HepG2 (cell line): ENCODE measurements around the gene SLIT1. TPM values are rescaled to one million over a fixed set of nuclear protein-coding genes. Genes with fewer than 3 reads are reported as not detected.

Source experiments
- ATAC-seq: fragments of 200-7000 bp; cut with Tn5 transposase; 3 replicates; pipeline ENCODE4 v1.9.1; 2020; ENCODE audit warnings: mild to moderate bottlenecking, moderate library complexity
- BruUV-seq: library from RNA; stranded (reverse); fragments of 400-500 nt; replicated peaks from 2 replicates; lab custom pipeline; 2021; lab: Mats Ljungman, UMichigan
- CTCF ChIA-PET: fragments of 300-600 bp; formaldehyde crosslinking; extraction: SDS; loops from one replicate; lab custom pipeline; 2021; ENCODE audit warnings: low total read pairs, inconsistent platforms, low intra/inter-chr PET ratio; lab: Yijun Ruan, JAX
- POLR2A ChIA-PET: fragments of 350-600 bp; sonication (Branson Sonifier 250); formaldehyde crosslinking; loops from one replicate; lab custom pipeline; 2020; ENCODE audit warnings: antibody characterized with exemption, inconsistent platforms; lab: Yijun Ruan, JAX
- DNase-seq: peaks from one replicate; pipeline ENCODE4 v3.0.0-alpha.2; 2015; ENCODE audit warnings: low spot score
- FAIRE-seq: peaks from 3 replicates; lab custom pipeline; 2011; peaks lifted over from hg19 to GRCh38; lab: Jason Lieb, UNC
- H2AFZ ChIP-seq: one replicate; pipeline ENCODE4 v1.6.1; 2011; ENCODE audit warnings: low read length, inconsistent platforms
- H3K27ac ChIP-seq: fragments of 300-600 bp; 3 replicates; pipeline ENCODE4 v1.8.0; 2011; ENCODE audit warnings: mixed run types, mild to moderate bottlenecking, mixed read lengths, low read length, inconsistent platforms; ENCODE audit not compliant: insufficient read depth; ENCODE audit errors: extremely low read length
- H3K27me3 ChIP-seq, 2 experiments: fragments of 200-600 bp in 1 of 2; 2 replicates in 1 of 2; 3 replicates in 1 of 2; pipeline versions ENCODE4 v1.6.0 to v1.8.0; 2011; ENCODE audit warnings: low read length in 2 of 2, mild to moderate bottlenecking in 2 of 2, moderate library complexity in 2 of 2, inconsistent platforms in 1 of 2; ENCODE audit not compliant: insufficient read depth in 2 of 2, control insufficient read depth in 1 of 2
- H3K36me3 ChIP-seq, 2 experiments: fragments of 200-600 bp in 1 of 2; replicated peaks in 1 of 2; 2 replicates in 1 of 2; 3 replicates in 1 of 2; pipeline versions ENCODE4 v1.5.1 to v1.8.0; 2011; ENCODE audit warnings: low read length in 2 of 2, inconsistent platforms in 1 of 2; ENCODE audit not compliant: insufficient read depth in 2 of 2, control insufficient read depth in 1 of 2
- H3K4me1 ChIP-seq: 2 replicates; pipeline ENCODE4 v1.5.1; 2012; ENCODE audit warnings: low read length, inconsistent platforms; ENCODE audit not compliant: insufficient read depth
- H3K4me2 ChIP-seq: 2 replicates; pipeline ENCODE4 v1.6.0; 2011; ENCODE audit warnings: low read depth, low read length, inconsistent platforms
- H3K4me3 ChIP-seq, 3 experiments: fragments of 200-600 bp in 1 of 3; sonication (generic), shearing (Covaris generic) in 1 of 3; replicated peaks in 1 of 3; 2 replicates each; pipeline ENCODE4 v1.5.1; 2011 to 2016; ENCODE audit warnings: low read length in 3 of 3, inconsistent platforms in 2 of 3, low read depth in 2 of 3, mild to moderate bottlenecking in 2 of 3, control low read depth in 1 of 3, mixed read lengths in 1 of 3; ENCODE audit not compliant: insufficient read depth in 1 of 3
- H3K79me2 ChIP-seq: one replicate; pipeline ENCODE4 v1.6.1; 2011; ENCODE audit warnings: low read length, inconsistent platforms; ENCODE audit not compliant: insufficient read depth
- H3K9ac ChIP-seq: 2 replicates; pipeline ENCODE4 v1.6.0; 2011; ENCODE audit warnings: mild to moderate bottlenecking, low read depth, low read length, inconsistent platforms; ENCODE audit not compliant: insufficient read depth
- H3K9me3 ChIP-seq: 2 replicates; pipeline ENCODE4 v1.5.1; 2012; ENCODE audit warnings: mild to moderate bottlenecking, low read length
- H4K20me1 ChIP-seq: 2 replicates; pipeline ENCODE4 v1.6.0; 2011; ENCODE audit warnings: inconsistent platforms, mild to moderate bottlenecking, low read length, moderate library complexity; ENCODE audit not compliant: insufficient read depth
- BCL6 ChIP-seq: IDR thresholded peaks from 2 replicates; pipeline ENCODE4 v1.6.1; 2016; ENCODE audit warnings: missing genetic modification reagents, missing compliant biosample characterization
- HDAC1 ChIP-seq: sonication (generic); formaldehyde crosslinking; IDR thresholded peaks from 2 replicates; pipeline ENCODE4 v1.5.1; 2020; ENCODE audit warnings: mild to moderate bottlenecking, missing genetic modification reagents
- MTF2 ChIP-seq: sonication (generic); formaldehyde crosslinking; IDR thresholded peaks from 2 replicates; pipeline ENCODE4 v1.5.0; 2020; ENCODE audit warnings: missing genetic modification reagents, borderline replicate concordance
- PHF21A ChIP-seq: sonication (generic); formaldehyde crosslinking; IDR thresholded peaks from 2 replicates; pipeline ENCODE4 v1.5.0; 2020; ENCODE audit warnings: mild to moderate bottlenecking, missing genetic modification reagents
- RFX5 ChIP-seq: IDR thresholded peaks from 2 replicates; pipeline ENCODE4 v1.6.1; 2011; ENCODE audit warnings: low read depth, low read length, improper control_type of control experiment
- THYN1 ChIP-seq: sonication (generic); formaldehyde crosslinking; IDR thresholded peaks from 2 replicates; pipeline ENCODE4 v1.8.1; 2023; ENCODE audit warnings: low read depth, mild to moderate bottlenecking, moderate library complexity, missing genetic modification reagents, borderline replicate concordance
- U2AF1 ChIP-seq: fragments of 200-400 bp; formaldehyde crosslinking; optimal IDR thresholded peaks from 2 replicates; pipeline ENCODE3; 2017; ENCODE audit warnings: mild to moderate bottlenecking, low read depth, low read length
- ZNF234 ChIP-seq: sonication (generic); formaldehyde crosslinking; conservative IDR thresholded peaks from 2 replicates; pipeline ENCODE4 v1.5.1; 2020; ENCODE audit warnings: mild to moderate bottlenecking, missing genetic modification reagents
- ZNF24 ChIP-seq: fragments of 450-650 bp; IDR thresholded peaks from 2 replicates; pipeline ENCODE4 v1.6.1; 2017; ENCODE audit warnings: antibody characterized with exemption, mild to moderate bottlenecking
- ZNF251 ChIP-seq: sonication (generic); formaldehyde crosslinking; IDR thresholded peaks from 2 replicates; pipeline ENCODE4 v1.9.0; 2021; ENCODE audit warnings: mild to moderate bottlenecking, missing genetic modification reagents
- ZNF335 ChIP-seq: sonication (generic); formaldehyde crosslinking; IDR thresholded peaks from 2 replicates; pipeline ENCODE4 v1.4.0; 2020; ENCODE audit warnings: missing genetic modification reagents
- ZNF33A ChIP-seq: sonication (generic); formaldehyde crosslinking; IDR thresholded peaks from 2 replicates; pipeline ENCODE4 v1.5.1; 2020; ENCODE audit warnings: missing genetic modification reagents, mild to moderate bottlenecking, moderate library complexity, borderline replicate concordance
- ZNF652 ChIP-seq: IDR thresholded peaks from 2 replicates; pipeline ENCODE4 v1.6.1; 2016; ENCODE audit warnings: low read depth, borderline replicate concordance
- ZNF749 ChIP-seq: sonication (generic); formaldehyde crosslinking; IDR thresholded peaks from 2 replicates; pipeline ENCODE4 v1.8.0; 2022; ENCODE audit warnings: mild to moderate bottlenecking, missing genetic modification reagents, moderate library complexity, borderline replicate concordance
- ZNF776 ChIP-seq: sonication (generic); formaldehyde crosslinking; IDR thresholded peaks from 2 replicates; pipeline ENCODE4 v1.4.0; 2020; ENCODE audit warnings: mild to moderate bottlenecking, missing genetic modification reagents
- WGBS: methylation state at CpG from one replicate; pipeline ENCODE4 v1.1.6; 2017; ENCODE audit warnings: low lambda C conversion rate; 5-methylcytosine and 5-hydroxymethylcytosine counted together
- in situ Hi-C: cut with HindIII; loops from 2 replicates; pipeline ENCODE4 v1.10.0; 2017; ENCODE audit warnings: low pct_unique_long_range_greater_than_20kb; ENCODE audit not compliant: extremely low pct_ligation_motif_present
- intact Hi-C: fragments of 100-400 bp; cut with micrococcal nuclease; formaldehyde crosslinking; loops from one replicate; pipeline ENCODE4 v1.10.0; 2022; ENCODE audit not compliant: unreplicated experiment
- polyA plus RNA-seq, 8 experiments: library from polyadenylated mRNA; depleted of rRNA in 3 of 8; stranded (reverse) in 7 of 8; unstranded in 1 of 8; fragments of >200 nt; fragmentation: Illumina TruSeq in 4 of 8; extraction: Trizol in 4 of 8; gene quantifications; 2 replicates each; pipeline versions ENCODE4 v1.2.1 to v1.2.3, GENCODE V29; 2011 to 2016; ENCODE audit warnings: low read depth in 4 of 8, missing spikeins in 1 of 8, mixed read lengths in 1 of 8; ENCODE audit not compliant: insufficient read depth in 1 of 8
- total RNA-seq, 5 experiments: library from RNA; depleted of rRNA; stranded (reverse); fragments of >200 nt; fragmentation: Illumina TruSeq; extraction: Trizol; gene quantifications; 2 replicates each; pipeline ENCODE4 v1.2.3, GENCODE V29; 2016; ENCODE audit warnings: low read depth in 1 of 5
- TF ChIP-seq, protein P1 (sequence below): IDR thresholded peaks from 2 replicates; pipeline ENCODE4 v1.6.1; 2016; ENCODE audit warnings: missing biosample characterization, missing genetic modification reagents, low read depth
- TF ChIP-seq, protein P2 (sequence below): sonication (generic); formaldehyde crosslinking; IDR thresholded peaks from 2 replicates; pipeline ENCODE4 v1.5.0; 2020; ENCODE audit warnings: missing genetic modification reagents
- TF ChIP-seq, protein P3 (sequence below): sonication (generic); formaldehyde crosslinking; IDR thresholded peaks from 2 replicates; pipeline ENCODE4 v1.4.0; 2020; ENCODE audit warnings: missing genetic modification reagents, borderline replicate concordance

Gene SLIT1
- total and polyA plus RNA-seq, 2 of the 13 experiments (the other 11 are each of a cell fraction or from before 2014, with no cell fraction given) = 0.09 to 0.33 TPM

DNA sequence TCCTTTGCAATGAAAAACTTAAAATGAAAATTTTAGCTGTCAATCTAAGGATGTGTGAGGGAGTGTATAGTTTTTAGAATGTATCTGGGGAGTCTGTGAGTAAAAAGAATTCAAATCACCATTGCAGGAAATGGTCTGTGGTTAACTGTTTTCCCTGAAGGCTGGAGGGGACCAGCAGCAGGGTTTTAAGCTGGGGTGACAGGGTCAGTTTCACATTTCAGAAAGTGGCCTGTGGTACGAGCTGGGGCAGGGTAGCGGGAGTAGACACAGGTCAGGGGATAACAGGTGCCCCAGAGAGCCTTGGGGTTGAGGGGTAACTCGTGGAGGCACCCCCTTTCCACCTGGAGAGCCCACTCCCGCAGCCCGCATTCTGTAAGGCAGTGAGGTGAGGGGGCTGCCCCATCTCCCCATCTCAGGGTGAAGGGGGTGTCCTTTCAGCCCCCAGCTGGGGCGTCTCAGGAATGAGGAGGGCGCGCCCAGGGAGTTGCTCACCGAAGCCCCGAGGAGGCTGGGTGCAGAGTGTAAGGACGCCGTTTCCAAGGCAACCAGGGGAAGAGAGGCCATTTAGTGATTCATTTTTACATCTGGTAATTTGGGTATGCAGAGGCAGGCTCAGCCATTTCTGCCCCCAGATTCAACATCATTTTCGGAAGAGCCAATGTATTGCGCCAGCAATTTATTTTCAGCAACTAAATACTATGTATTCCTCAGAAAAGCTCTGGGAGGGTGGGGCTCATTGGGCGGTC, 168.9 kb downstream of the SLIT1 start:
- no TSS peak for BruUV-seq
- in situ Hi-C loops = no loop called here
- no peak overlapping the region for H3K27ac ChIP-seq
- FAIRE-seq = no peak
- ChIA-PET POLR2A (no interaction called here), CTCF (no interaction called here)
- peaks cover 24% of the 10 kb centered on the region for H3K4me1 ChIP-seq
- H3K4me3 ChIP-seq = no peak overlapping the region
- no peak overlapping the region for H3K9ac ChIP-seq
- TF ChIP-seq ZNF335 (CRISPR knock-in tag) (no peak), ZNF251 (CRISPR knock-in tag) (no peak), U2AF1 (no peak), ZNF749 (no peak), ZNF652 (CRISPR knock-in tag) (no peak), ZNF24 (no peak), ZNF234 (CRISPR knock-in tag) (no peak), MTF2 (CRISPR knock-in tag) (no peak), BCL6 (CRISPR knock-in tag) (no peak), ZNF776 (CRISPR knock-in tag) (no peak), ZNF33A (CRISPR knock-in tag) (no peak), RFX5 (no peak), PHF21A (no peak), HDAC1 (CRISPR knock-in tag) (no peak), THYN1 (CRISPR knock-in tag) (no peak)
- TF ChIP-seq, protein P1, sequence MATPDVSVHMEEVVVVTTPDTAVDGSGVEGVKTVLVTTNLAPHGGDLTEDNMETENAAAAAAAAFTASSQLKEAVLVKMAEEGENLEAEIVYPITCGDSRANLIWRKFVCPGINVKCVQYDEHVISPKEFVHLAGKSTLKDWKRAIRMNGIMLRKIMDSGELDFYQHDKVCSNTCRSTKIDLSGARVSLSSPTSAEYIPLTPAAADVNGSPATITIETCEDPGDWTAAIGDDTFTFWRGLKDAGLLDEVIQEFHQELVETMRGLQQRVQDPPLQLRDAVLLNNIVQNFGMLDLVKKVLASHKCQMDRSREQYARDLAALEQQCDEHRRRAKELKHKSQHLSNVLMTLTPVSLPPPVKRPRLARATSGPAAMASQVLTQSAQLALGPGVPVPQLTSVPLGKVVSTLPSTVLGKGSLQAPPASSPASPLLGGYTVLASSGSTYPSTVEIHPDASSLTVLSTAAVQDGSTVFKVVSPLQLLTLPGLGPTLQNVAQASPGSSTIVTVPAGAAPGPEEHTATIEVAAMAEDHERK = no peak
- TF ChIP-seq, protein P2, sequence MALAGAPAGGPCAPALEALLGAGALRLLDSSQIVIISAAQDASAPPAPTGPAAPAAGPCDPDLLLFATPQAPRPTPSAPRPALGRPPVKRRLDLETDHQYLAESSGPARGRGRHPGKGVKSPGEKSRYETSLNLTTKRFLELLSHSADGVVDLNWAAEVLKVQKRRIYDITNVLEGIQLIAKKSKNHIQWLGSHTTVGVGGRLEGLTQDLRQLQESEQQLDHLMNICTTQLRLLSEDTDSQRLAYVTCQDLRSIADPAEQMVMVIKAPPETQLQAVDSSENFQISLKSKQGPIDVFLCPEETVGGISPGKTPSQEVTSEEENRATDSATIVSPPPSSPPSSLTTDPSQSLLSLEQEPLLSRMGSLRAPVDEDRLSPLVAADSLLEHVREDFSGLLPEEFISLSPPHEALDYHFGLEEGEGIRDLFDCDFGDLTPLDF (CRISPR knock-in tag) = no peak
- TF ChIP-seq, protein P3, sequence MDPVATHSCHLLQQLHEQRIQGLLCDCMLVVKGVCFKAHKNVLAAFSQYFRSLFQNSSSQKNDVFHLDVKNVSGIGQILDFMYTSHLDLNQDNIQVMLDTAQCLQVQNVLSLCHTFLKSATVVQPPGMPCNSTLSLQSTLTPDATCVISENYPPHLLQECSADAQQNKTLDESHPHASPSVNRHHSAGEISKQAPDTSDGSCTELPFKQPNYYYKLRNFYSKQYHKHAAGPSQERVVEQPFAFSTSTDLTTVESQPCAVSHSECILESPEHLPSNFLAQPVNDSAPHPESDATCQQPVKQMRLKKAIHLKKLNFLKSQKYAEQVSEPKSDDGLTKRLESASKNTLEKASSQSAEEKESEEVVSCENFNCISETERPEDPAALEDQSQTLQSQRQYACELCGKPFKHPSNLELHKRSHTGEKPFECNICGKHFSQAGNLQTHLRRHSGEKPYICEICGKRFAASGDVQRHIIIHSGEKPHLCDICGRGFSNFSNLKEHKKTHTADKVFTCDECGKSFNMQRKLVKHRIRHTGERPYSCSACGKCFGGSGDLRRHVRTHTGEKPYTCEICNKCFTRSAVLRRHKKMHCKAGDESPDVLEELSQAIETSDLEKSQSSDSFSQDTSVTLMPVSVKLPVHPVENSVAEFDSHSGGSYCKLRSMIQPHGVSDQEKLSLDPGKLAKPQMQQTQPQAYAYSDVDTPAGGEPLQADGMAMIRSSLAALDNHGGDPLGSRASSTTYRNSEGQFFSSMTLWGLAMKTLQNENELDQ (CRISPR knock-in tag) = no peak
- H4K20me1 ChIP-seq = no peaks in the 10 kb centered on the region
- peaks cover 4 to 26% of the 10 kb centered on the region in 2 experiments; a peak in 4 of 5 replicates for H3K27me3 ChIP-seq
- 47% methylated on average over 11 of the region's 15 CpGs for WGBS
- H2AFZ ChIP-seq = no peak overlapping the region
- ATAC-seq = no peak
- H3K79me2 ChIP-seq = no peaks in the 10 kb centered on the region
- intact Hi-C loops = no loop called here
- H3K4me2 ChIP-seq = no peak overlapping the region
- H3K9me3 ChIP-seq = no peaks in the 10 kb centered on the region
- H3K36me3 ChIP-seq = no peaks in the 10 kb centered on the region
- DNase-seq = no peak
